ENCODE data around the gene NHSL2.
A peak's percentile ranks its signal among the peaks of the same experiment; 100 is the strongest.

NHSL2 gene

DNA sequence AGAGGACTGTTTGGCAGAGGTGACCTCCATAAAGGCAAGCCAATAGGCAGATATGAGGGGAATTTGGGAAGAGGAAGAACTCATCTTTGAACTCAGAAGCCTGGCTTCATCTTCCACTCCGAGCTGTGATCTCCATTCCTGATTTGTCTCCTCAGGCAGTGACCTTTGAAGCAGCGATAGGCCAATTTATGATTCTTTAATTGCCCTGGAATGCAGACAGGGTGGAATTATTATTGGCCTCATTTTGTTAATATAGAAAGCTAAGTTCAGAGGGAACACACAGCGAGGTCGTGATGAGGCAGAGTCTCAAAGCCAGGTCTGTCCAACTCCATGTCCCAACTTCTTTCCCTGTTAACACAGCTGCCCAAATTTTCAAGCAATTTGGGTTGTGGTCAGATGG lies 204.2 kb downstream of the NHSL2 start:
- DNase-seq = no peak

DNA sequence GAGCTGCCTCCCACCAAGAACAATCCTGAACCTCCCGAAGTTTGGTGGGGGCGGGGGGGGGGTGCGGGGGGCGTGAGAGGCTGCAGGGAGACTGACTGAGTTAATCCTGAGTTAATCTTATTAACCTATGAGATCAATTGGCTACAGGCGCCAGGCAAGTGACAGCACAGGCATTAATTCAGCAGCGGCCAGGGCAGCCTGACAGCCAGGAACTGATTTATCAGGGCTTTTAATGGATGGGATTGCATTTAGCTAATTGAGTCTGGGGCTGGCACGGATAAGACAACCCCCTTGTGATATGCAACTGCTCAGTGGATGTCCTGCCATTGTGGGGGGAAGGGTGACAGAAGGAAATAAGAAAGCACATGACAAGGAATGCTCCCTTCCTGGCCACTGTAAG lies 204.7 kb downstream of the NHSL2 start:
- DNase-seq = no peak

DNA sequence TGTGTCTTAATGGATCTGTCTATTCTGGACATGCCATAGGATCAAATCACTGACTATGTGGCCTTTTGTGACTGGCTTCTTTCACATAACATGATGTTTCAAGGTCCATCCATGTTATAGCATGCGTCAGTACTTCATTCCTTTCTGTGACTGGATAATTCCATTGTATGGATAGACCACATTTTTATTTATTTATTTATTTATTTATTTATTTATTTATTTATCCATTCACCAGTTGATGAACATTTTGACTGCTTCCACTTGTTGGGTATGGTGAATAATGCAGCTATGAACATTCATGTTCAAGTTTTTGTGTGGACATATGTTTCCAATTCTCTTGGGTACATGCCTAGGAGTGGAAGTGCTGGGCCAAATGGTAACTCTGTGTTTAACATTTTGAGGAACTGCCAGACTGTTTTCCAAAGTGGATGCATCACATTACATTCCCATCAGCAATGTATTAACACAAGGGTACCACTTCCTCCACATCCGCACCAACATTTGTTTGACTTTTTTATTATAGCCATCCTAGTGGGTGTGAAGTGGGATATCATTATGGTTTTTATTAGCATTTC lies 207.1 kb downstream of the NHSL2 start:
- no peak for DNase-seq

DNA sequence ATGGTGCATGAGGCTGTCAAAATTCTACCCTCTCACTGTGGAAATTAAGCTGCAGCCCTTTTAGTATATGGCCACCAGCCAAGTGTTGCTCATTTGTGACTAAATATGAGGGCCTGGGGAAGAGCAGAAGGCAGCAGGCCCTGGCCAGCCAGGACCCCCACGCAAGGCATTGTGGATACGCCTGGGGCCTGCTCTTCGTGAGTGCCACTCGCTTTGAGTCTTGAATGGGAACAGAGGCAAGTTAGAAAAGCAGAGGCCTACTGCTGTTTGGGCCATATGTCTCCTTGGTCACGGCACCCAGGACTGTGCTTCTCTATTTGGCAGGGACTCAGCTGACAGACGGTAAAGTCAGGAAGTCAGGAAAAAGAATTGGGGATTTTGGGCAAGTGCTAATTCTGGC lies 210.2 kb downstream of the NHSL2 start:
- no peak for DNase-seq

DNA sequence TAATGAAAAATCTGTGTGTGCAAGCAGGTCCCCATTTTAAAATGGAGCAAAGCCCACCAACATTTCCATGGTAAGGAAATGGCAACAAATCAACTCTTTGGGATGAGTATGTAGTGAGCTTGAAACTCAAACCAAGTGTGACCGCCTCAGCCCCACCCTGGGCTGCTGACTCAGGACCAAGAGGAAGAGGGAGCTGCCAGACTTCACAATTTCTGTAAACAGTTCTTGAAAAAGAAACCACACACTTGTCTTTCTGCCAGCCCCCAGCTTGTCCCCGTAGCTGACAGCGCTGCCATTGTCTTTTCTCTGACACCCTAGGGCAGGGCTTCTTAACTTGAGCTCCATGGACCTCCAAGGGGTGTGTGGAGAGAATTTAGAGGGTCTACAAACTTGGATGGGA lies 210.7 kb downstream of the NHSL2 start:
- DNase-seq = peak in 2 of 4 experiments; percentile 1 to 5

DNA sequence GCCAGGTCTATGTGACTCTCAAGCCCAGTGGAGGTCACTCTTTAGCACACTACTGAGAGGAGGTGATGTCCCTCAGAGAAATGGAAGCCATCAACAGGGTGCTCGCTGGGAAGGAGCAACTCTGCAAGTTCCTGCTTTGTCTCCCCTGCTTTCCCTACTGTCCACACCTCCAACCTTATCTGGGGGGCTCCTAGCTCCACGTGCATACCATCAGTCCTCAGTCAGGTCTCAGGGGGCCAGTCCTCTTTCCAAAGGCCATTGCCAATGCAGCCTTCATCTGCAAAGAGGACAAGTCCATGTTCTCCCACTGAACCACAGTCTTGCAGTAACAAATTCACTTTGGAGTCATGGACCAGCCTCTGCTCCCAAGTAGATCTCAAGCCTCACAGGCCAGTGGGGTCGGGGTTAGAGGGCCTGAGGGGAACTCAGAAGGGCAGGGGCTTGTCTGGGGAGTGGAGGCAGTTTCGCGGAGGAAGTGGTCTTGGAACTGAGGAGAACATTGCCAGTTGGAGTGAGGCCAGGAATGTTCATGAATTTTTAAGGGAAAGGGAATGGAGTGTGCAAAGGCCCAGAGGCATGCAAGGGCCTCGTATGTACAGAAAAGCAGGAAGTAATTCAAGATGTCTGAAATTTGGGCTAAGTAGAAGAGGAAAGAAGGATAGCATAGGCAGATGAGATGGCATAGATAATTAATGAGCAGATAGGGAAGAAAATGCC lies 212.1 kb downstream of the NHSL2 start:
- no peak for DNase-seq

DNA sequence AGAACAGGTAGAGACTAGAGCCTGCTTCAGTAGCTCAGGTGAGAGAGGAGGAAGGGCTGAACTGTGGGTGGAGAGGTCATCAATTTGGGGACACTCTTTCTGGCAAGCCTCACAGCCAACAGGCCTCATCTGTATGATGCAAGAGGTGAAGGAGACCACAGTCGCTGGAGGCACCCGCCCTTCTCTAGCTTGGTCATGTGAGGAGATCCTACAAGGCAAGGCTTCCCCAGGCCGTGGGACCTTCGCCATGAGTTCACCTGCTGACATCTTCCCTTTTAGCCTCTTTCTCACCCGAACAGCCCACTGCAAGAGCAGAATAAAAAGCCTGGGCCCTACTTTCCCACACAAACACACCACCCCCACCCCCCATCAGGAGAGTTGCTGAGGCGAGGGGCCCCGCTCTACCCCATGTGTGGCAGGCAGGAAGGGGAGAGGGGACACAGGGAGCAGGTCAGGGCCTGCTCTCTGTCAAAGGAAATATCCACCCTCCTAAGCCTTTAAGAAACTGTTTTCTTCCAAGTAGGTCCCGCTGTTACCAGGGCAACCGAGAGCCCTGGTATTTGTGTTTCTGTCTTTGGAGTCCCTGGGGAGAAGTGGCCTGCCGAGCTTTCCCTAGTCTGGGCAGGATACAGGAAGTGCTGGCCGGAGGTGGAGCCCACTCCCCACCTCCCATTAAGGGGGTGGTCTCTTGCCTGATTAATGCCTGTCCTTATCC lies 213.0 kb downstream of the NHSL2 start:
- DNase-seq = no peak

DNA sequence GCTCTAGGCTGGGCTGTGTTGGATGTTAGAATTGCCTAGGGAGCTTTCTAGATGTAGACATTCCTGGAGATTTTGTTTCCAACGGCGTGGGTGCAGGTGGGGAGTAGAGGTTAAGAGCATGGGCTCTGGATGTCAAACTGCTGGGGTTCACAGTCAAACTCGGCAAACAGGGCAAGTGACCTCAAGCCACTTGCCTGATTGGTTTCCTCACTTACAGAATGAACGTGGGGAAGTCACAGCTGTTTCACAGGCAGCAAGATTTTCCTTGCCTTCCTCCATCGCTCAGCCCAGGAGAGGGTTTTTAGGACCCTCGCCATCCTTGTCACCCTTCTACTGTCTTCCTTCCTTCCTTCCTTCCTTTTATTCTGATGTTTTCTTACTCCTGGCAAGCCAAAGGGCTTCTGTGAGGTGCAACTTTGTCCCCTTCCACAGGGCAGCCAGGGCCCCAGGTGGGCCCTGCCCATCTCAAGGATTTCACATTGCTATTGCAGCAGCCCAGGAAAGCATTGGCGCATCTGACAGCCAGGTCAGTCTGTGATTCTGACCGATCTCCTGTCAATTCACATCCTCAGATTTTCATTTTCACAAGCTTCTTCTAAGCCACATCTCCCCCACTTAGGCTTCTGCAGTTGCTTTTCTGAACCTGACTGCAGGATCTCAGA lies 214.0 kb downstream of the NHSL2 start:
- DNase-seq = no peak

DNA sequence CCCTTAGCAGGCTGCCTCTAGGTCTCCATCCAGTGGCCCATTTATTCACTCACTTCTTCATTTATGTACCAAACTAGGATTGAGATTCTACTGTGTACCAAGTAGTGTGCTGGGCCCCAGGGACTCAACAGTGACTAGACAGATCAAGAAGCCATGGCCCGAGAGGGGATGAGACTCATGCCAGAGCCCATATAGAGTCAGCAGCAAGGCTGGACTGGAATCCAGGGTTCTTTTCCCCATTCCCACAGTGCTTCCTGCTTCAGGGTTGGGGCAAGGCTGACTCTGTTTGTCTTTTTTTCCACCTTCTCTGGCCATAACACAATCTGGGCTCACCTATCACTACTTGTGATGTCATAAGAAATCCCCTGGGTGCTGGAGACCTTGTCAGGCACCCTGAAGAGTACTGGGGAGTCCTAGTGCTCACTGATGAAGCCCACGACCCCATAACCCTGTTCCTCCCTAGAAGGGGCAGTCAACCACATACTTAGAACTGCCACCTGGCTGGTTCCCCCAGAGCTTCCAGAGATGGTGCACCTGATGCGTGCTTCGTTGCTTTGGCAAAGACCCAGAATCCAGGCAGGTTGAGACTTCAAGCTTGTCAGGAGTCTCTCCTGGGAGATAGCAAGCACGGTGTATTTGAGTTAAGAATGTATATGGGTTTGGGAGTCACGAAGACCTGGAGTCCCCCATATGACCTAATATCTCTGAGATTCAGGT lies 214.8 kb downstream of the NHSL2 start:
- no peak for DNase-seq

DNA sequence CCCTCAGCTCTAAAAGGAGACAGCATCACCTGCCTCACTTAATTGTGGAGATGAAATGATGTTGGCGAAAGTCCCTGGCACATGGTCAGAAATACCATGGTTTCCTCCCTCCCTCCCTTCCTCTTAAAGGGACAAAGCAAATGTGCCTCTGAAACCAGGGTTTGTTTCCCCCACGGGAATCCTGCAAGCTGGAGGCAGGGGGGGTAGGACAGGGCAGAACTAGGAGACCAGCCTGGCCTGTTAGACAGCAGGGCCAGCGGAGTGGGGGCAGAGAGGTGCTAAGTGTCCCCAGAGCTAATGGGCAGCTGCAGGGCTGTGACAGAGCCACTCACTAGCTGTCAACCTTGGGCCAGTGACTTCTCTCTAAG lies 215.4 kb downstream of the NHSL2 start:
- no peak for DNase-seq

DNA sequence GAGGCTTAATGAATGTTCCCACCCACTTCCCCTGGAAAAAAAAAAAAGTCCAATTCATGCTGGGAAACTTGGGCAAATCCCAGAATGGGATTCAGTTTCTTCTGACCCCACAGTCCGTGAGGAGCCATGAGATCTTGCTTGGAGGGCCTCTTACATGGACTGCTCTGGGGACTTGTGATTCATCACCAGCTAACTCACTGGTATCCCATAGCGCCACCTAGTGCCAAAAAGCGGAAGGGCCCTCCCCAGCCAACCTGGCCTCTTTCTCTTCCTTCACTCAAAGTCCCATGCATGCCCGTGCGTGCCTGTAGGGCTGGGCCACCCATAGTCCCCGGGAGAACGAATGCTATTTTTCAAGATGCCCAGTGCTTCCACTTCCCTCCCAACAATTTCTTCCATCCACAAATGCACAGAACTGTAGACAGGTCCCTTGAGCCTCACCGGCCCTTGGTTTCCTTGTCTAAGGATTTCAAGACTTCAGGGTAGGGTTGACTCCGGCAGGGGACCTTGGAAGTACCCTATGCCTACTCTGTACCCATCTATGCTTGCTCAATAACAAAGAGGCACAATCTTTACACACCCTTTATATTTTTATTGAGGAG lies 216.0 kb downstream of the NHSL2 start:
- DNase-seq = peak; percentile 52 to 82 (median 75)

DNA sequence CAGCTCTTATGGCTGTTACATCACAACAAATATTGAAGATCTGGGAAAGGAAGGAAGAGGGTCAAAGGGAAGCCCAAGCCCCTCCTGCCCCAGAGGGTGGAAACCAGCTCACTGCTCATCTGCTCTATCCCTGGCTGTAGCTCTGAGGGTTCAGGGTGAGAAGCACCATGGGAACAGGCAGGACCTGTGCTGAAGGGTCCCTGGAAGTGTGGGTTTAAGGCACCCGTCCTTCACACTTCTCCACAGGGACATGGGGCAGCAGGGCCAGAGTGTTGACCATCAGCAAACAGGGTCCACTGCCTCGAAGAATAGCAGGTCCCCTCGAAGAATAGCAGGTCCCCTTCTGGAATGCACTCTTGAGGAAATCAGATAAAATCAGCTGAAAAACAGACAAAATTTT lies 216.7 kb downstream of the NHSL2 start:
- no peak for DNase-seq

DNA sequence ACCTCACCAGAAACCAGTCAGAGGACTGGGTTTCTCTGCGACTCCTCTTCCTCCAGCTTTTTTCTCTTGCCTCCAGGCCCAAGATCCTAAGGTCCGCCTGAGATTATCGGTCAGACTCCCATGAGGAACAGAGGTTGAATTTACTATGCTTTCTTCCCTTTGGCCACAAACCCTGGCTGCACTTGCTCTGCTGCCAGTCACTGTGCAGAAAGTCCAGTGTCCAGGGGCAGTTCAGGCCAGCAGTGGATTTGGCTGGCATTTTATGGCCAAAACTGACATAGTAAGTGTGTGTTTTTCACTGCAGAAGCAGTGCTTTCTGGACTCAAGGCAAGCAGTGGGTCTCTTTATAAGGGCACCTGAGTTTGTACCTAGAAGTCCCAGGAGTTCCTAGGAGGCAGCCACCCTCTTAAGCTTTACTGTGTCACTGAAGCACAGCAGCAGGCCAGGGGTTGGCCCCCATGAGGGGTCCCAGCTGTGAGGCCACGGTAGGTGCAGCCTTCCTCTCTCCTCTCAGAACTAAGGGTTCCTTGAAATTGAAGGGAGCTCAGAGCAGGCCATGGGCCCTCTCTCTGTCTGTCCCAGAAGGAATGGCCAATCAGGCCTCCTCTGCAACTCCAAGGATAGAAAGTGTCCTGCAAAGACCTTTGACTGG lies 217.7 kb downstream of the NHSL2 start:
- DNase-seq = no peak

DNA sequence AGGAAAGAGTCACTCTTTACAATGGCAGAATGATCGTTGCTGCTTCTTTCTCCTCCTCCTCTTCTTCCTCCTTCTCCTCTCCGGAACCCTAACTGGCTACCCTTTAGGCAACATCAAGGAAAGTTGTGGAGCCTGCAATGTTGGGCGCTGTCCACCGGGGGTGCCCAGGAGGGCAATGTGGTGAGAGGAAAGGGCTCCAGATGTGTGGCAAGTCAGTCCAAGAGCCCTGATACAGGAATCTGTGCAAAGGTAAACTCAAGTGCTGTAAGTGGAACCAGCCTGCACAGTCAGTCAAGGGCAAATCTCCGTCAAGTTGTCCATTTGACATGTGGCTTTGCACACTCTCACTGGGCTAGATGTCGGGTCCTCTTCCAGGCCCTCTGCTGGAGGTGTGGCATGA lies 218.2 kb downstream of the NHSL2 start:
- peak in 1 of 4 experiments; percentile 1 for DNase-seq

DNA sequence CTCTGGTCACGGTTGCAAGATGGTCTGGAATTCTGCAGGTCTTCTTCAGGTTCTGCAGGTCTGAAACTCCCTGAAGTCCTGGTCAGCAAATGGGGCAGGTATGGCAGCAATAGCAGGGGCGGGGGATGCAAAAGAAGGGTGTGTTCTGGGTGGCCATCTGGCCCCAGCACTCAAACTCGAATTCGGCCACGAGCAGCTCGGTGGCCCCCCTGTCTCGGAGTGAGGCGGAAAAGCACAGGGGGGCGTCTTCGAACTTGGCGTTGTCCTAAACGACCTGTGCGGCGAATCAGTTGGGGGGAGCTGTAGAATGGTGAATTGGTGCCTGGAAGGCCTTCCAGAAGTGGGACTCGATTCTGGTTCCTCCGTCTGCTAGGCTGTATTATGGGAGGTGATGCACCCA lies 219.0 kb downstream of the NHSL2 start:
- no peak for DNase-seq

DNA sequence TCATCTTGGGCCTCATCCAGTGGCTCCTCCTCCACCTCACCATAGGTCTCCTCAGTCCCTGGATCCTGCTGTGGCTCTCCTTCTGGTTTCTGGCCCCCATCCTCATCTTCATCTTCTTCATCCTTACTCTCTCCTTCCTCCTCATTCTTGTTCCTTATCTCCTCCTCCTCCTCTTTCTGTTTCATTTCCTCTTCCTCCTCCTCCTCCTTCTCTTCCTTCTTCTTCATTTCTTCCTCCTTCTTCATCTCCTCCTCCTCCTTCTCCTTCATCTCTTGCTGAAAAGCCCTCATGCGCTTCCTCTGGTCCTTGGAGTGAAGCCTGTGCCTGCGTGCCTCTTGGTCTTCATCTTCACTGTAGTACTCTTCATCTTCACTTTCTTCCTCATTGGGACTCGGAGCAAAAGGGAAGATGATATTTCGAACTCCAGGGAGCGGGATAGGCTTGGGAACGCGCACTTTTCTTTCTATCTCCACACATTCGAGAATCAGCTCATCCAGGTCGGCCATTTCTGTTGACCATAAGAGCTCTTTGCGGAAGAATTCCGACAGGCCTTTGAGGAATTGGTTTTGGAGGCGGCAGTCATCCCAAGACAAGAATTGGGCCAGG lies 219.6 kb downstream of the NHSL2 start:
- DNase-seq = no peak

DNA sequence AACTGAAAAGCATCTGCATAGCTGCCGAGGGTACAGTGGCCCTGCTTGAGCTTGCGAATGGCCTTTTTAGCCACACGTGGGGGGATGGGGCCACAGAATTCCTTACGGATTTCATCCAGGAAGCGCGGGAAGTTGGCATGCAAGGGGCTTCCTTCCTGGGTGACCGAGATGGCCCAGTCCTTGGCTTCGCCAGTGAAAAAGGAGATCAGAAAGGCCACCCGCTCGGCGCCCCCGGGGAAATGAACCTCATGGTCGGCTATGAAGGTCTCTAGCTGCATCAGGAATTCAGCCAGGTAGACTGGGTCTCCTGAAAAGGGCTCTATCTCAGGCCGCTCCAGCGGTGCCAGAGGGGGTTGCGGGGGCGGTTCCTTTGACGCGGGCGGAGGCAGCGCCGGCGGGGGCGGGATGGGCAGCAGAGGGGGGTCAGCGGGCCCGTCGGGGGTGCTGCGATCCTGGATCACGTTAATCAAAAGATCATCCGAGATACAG lies 220.2 kb downstream of the NHSL2 start:
- DNase-seq = no peak

DNA sequence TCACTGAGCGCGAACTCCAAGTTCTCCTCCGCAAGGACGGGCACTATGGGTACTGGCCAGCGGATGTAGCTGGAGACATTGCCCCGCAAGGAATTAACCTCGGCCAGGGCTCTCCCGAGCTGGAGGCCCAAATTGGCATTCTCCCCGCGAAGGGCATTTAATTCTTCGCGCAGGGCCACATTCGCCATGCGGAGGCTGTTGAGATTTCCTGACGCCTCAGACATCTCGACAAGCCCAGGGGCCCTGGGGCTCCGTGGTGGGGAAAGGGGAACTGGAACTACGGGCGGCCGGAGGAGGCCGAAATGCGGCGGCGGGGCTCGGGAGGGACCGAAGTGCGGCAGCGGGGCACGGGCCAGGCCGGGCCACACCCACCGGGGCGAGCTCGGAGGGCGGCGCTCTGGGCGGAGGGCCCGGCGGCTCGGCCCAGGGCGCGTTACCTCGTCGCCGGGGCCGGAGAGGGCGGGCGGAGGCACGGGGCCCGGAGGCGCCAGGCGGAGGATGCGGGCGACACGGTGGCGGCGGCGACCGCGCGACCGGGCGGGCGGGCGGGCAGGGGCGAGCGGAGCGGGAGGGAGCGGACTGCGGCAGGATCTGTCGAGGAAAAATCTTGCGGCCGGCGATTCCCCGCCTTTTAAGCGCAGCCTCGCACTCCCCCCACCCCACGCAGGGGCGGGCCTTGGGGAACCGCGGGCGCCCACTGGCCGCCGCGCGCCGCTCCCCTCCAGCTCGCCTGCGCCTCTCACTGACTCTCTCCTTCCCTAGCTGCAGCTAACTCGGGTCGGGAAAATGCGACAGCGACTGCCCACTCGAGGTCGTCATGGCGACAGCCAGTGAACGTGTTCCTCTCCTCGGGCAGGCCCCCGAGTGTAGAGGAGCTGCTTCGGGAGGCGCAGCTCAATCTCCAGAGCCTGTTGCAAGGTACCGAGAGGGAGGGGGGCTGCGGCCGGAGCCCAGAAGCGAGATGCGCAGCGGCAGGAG lies 221.0 kb downstream of the NHSL2 start, which contains the start of gene RTL5:
TSS of gene RTL5 (minus strand) at position 599 of the 978 bp plus-strand sequence.
- peak in 2 of 4 experiments; percentile 4 to 9 for DNase-seq

DNA sequence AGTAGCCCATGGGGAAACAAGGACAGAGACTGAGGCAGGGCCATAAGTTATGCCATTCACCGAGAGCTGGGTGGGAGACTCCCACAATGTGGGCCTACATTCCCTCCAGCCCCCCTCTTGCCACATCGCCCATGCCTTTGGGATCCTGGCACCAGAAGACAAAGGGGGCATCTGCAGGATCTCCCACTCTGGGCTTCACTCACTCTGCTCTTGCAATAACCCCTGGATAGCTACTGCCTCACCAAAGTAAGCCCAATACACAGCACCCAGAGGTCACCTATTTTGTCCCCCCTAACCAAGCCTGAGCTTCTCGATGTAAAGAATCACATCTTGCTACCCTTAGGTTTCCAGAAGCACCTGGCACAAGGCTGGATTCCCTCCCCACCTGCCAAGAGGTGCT lies 221.8 kb downstream of the NHSL2 start:
- no peak for DNase-seq

All from activated naive CD4-positive, alpha-beta T cell (primary cell).